Right forelimb (tissue), 1 donor: ENCODE results near the gene ITFG1.

Experiments used
- DNase-seq: peaks from one replicate; pipeline ENCODE4 v3.0.0-alpha.2; 2018

ITFG1 gene

DNA sequence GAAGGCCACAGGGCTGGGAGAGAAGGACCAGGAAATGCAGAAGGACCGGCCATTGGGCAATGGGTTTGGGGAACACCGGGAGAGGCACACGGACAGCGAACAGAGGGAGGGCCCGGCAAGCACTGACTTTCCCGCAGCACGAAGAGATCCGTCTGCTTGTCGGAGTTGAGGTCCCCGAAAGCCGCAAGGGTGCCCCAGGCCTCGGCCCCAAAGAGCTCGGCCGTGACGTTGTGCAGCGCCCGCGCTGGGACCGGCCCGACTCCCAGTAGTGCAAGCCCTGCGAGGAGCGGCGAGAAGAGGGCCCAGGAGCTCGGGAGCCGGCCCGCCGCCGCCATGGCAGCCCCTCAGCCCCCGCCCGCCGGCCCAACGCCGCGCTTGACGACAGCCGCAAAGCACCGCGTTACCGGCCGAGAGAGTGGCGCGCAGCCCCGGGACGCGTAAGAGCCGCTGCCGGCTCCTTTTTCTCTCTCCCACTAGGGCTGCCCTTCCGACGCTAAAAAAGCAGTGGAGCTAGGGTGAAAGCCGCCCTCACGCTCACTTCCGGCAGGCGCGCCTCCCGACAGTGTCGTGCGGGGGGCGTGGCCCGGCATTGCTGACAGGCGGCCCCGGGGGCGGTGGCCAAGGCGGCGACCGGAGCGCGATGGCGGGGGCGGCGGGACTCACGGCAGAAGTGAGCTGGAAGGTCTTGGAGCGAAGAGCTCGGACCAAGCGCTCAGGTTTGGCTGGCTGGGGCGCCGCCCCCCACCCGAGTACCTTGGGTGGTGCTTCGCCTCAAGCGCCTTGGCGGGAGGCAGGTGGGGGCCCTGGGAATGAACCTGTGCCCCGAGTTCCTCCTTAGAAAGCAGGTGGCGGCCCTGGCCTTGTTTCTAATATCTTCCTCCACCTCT, at the start of gene ITFG1, which contains the start of gene PHKB:
TSS of gene ITFG1 (minus strand) at position 353 of the 887 bp plus-strand sequence. CDS start at position 335, 18 bp downstream.
TSS of gene PHKB (plus strand) at position 621 of the 887 bp plus-strand sequence. CDS start at position 641, 20 bp downstream.
- DNase-seq, result peak; percentile 94

DNA sequence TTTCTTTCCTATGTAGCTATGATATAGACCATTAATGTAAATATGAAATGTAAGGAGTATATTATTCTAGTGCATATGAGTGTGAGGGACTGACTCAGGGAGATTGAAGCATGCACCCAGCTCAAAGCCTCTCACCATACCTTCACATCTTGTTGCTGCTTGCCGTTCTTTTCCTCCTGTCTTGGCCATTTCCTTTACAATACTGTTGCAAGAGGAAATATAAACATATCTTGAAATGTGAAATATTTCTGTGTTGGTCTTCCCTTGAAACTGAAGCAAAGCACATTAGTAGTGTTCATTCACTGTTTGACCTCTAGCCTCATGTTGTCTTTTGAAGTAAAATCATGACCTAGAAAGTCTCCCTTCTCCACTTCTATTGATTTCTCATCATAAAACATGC, 46.8 kb upstream of the ITFG1 start:
- DNase-seq, result no peak

- DNase-seq, result no peak
These were observed 45.9 kb upstream of the ITFG1 start for GRCh38 chr16:47506800-47507199.

GRCh38 chr16:47504599-47504998, 43.7 kb upstream of the ITFG1 start:
- DNase-seq, result no peak

GRCh38 chr16:47503936-47504335, 43.1 kb upstream of the ITFG1 start:
- DNase-seq, result no peak

GRCh38 chr16:47499700-47500264, 38.9 kb upstream of the ITFG1 start:
- DNase-seq, result no peak

- DNase-seq, result no peak
These were observed 38.3 kb upstream of the ITFG1 start for GRCh38 chr16:47499080-47499699.

- DNase-seq, result no peak
These were observed 32.8 kb upstream of the ITFG1 start for GRCh38 chr16:47493381-47494337.

- DNase-seq, result no peak
These were observed 31.8 kb upstream of the ITFG1 start for GRCh38 chr16:47492428-47493377.

DNA sequence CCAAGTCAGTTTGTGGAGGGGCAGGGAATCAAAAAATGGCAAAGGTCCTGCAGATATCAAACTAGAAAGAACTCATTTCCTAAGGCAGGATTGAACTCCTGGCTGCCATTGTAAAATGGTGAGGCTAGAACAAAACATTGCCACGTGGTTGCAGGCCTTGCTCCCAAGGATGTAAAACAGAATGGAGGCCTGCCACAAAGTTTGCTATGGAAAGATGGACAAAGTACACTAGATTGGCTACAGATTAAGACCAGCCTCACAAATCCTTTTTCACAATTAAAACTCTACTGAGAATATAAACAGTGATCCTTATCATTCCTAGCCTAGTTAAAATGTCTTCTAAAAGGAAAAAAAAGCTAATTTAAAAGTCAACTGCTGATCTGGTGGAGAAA, 31.2 kb upstream of the ITFG1 start:
- no peak for DNase-seq

- DNase-seq, result no peak
These were observed 29.6 kb upstream of the ITFG1 start for GRCh38 chr16:47490471-47490870.

- DNase-seq, result no peak
These were observed 27.2 kb upstream of the ITFG1 start for GRCh38 chr16:47488051-47488450.

DNA sequence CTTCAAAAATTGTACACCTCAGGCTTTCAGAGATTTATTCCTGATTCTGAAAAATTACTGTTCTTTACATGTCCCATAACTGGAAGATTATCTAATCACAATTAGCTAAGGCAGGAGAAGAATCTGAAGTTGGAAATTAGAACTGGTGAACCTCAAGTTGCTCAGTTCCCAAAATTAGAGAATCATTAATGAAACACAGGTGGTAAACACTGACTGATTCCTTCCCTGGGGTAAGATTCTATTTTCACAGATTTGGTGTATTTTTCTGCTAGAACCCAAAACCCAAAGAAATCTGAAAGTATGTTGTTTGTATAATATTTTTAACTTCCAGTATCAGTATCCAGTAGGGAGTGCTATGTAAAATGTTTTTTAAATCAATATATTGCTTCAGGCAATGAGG, 26.0 kb upstream of the ITFG1 start:
- DNase-seq, result no peak

DNA sequence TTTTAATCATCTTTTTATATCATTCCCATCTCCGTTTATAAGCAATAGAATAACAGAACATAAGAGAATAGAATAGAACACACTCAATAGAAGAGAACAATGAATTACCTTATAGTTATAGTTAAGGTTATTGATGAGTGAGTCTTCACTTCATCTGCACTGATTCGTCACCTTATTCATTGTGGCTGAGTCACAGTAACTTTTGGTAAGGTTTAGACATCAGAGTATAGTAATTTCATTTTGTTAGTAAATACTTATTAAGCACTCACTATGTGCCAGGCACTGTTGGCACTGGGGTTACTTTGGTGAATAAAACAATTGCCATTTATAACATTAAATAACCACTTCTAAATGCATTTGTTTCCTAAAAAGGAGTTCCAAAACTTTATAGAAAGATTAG, 22.8 kb upstream of the ITFG1 start:
- no peak for DNase-seq

GRCh38 chr16:47481698-47482374, 21.0 kb upstream of the ITFG1 start:
- DNase-seq, result no peak

DNA sequence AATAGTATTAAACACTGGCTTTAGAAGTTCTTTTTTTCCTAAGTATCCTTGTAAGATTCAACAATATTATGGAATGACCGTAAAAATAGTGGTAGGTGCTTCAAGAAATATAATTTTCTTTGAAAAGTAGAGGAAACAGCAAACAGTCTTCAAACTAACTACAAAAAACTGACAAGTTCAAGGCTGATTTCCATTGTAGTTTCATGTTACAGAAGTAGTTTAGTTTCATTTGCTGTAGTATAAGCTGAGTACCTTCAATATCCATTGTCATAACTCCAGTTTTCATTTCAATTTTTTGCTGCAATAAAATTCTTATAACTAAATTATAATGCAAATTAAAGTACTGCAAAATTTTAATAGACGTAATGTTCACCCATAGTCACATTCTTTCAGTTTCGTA, 19.5 kb upstream of the ITFG1 start:
- no peak for DNase-seq

GRCh38 chr16:47477679-47478078, 16.8 kb upstream of the ITFG1 start:
- no peak for DNase-seq

GRCh38 chr16:47476654-47477345, 15.9 kb upstream of the ITFG1 start:
- no peak for DNase-seq

- DNase-seq, result no peak
These were observed 14.9 kb upstream of the ITFG1 start for GRCh38 chr16:47475786-47476185.

- no peak for DNase-seq
These were observed 12.9 kb upstream of the ITFG1 start for GRCh38 chr16:47473792-47474191.
